GM19193 (cell line): ENCODE data around the gene LRIG1.

Source experiments
- POLR2A ChIP-seq: IDR thresholded peaks from 4 replicates; pipeline ENCODE4 v1.6.1; 2011; ENCODE audit not compliant: insufficient read depth, insufficient read length; ENCODE audit errors: extremely low read depth

The LRIG1 gene

GRCh38 chr3:66433522-66433782 is 67.4 kb downstream of the LRIG1 start:
- TF ChIP-seq POLR2A = no peak

- no peak for TF ChIP-seq POLR2A
These were observed 67.9 kb downstream of the LRIG1 start for GRCh38 chr3:66432767-66433521.

DNA sequence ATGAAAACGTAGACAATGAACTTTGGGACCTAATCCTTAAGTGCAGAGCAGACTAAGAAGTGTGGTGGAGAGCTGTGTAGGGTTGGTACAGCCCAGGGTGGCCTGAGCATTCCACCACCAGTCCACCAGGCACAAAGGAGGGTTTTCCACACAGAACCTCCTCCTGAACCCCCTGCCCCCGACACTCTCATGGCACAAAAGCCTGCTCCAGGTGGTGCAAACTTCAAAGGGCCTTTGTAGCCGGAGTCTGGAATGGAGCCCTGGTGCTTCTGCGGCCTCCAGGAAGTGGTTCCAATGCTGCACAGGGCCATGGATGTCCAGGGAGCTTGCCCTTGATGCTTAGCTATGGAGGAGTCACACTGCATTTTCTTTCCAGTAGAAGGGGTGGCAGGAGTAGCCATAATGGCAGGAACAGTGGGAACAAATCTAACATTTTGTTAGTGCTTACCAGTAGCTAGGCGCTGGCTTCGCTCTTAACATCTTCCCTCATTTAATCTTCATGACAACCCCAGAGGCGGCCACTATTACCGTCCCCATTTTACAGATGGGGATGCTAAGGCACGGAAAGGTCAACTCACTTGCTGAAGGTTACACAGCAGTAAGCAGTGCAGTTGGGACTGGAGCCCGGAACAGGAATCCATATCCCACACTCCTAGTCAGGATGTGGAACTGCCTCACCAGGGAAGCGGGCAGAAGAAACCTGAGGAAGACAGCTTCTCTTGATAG is 68.6 kb downstream of the LRIG1 start:
- TF ChIP-seq POLR2A = no peak

GRCh38 chr3:66431494-66431893 is 69.3 kb downstream of the LRIG1 start:
- no peak for TF ChIP-seq POLR2A

GRCh38 chr3:66430876-66431275 is 69.9 kb downstream of the LRIG1 start:
- TF ChIP-seq POLR2A = no peak

DNA sequence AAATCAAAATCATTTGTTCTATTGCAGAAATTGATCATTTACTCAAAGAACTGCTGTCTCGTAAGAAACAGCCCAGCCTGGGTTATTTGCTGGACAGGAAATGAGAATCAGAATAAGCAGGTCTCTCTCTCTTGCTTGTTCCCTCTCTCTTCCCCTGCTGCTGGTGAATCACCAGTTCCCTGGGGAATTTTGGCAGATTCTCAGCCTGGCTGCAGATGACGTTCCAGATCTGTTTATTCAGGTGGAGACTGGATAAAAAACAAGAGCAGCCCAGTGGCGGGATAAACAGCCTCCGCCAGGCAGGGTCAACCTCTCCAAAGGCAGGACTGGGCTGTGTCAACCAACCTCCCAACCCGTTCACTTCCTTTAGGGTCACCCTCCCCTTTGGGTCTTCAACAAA is 72.1 kb downstream of the LRIG1 start:
- no peak for TF ChIP-seq POLR2A

DNA sequence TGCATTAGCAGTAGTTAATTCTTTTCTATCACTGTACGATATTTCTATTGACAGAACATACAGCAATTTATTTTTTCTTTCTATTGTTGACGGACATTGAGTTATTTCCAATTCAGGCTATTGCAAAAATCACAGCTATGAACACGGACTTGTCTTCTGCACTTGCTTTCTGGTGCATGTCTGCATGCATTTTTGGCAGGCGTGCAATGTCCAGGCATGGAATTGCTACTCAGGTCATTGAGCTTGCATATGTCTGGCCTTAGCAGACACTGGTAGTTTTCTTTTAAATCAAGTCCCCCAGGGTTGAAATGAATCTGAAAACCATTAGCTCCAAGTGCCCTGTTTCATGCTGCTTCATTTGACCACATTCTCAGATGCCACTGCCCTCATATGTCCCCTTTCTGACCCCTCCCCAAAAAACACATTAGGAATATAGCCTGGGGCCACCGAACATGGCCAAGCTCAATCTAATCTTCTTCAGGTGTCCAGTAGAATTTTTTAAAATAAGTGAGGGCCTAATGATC is 72.8 kb downstream of the LRIG1 start:
- no peak for TF ChIP-seq POLR2A

DNA sequence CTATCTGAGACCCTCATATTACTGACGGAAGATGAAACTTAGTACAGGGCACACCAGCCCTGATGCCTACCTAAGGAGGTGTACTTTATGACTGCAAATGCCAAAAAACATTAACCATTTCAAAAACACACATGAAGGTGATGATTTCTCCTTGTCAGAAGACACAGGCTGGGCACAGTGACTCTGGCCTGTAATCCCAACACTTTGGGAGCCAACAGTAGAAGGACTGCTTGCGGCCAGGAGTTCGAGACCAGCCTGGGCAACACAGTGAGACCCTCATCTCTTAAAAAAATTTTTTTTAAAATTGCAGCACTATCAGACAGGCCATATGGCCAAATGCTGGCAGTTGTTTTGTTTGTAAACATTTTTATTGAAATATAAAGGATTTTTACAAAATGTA is 73.5 kb downstream of the LRIG1 start:
- TF ChIP-seq POLR2A = no peak

- no peak for TF ChIP-seq POLR2A
These were observed 74.7 kb downstream of the LRIG1 start for GRCh38 chr3:66426135-66426534.

DNA sequence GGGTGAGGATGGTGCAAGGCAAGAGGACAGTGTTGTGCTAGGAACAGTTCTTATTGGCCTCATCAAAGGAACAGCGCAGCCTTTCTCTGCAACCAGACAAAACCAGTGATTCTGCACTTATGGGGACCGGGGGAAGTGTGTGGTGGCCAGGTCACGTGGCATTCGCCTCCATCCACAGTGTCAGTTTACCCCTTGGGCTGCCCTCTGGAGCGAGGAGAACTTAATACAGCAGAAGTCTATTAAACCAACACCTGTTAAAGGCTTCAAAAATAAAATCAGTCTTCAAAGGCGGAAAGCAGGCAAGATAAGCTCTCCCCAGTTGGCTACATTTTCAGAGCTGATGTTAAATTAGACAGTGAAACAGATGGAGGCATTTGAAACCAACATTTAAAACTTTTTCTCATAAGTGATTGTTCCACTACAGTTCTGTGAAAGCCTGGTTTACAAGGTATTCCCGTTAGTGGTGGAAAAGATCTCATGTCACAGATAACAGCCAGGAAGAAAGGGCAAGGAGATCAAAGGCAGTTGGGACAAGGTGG is 75.2 kb downstream of the LRIG1 start:
- no peak for TF ChIP-seq POLR2A

DNA sequence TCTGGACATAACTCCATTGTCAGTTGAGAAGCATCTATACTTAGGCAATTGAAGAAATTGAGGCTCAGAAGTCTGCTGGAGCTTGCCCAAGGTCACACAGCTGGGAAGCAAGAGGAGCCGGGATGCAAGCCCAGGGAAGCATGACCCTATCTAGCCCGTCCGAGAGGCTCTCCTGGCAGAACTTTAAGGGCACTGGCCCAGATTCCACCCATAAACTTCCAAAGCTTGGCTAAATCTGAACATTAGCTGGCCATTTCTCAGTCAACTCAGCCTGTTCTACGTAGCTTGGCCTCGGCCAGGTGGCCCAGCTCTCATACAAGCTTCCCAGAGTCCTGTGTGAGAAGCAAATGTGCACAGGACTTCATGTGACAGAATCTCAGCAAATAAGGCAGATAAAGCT is 75.8 kb downstream of the LRIG1 start:
- TF ChIP-seq POLR2A = no peak

DNA sequence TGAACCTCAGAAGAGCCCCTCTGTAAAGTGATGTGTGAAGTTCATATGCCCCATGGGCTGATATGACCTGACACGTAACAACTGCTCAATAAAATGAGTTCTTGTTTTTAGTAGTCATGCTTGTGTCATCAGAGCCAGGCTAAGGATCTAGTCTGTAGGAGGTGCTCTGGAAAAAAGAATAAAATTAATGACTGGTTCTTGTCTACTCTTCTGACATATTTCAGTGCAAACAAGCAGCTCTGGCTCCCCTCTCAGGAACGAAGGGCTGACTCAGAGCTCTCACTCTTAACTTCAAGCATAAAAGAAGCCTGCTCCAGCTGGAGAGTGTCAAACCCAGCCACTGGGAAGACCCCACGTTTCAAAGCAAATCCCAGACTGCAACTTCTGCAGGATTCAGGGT is 77.0 kb downstream of the LRIG1 start:
- TF ChIP-seq POLR2A = no peak

GRCh38 chr3:66419036-66419435 is 81.8 kb downstream of the LRIG1 start:
- TF ChIP-seq POLR2A = no peak

GRCh38 chr3:66418475-66418931 is 82.3 kb downstream of the LRIG1 start:
- no peak for TF ChIP-seq POLR2A

DNA sequence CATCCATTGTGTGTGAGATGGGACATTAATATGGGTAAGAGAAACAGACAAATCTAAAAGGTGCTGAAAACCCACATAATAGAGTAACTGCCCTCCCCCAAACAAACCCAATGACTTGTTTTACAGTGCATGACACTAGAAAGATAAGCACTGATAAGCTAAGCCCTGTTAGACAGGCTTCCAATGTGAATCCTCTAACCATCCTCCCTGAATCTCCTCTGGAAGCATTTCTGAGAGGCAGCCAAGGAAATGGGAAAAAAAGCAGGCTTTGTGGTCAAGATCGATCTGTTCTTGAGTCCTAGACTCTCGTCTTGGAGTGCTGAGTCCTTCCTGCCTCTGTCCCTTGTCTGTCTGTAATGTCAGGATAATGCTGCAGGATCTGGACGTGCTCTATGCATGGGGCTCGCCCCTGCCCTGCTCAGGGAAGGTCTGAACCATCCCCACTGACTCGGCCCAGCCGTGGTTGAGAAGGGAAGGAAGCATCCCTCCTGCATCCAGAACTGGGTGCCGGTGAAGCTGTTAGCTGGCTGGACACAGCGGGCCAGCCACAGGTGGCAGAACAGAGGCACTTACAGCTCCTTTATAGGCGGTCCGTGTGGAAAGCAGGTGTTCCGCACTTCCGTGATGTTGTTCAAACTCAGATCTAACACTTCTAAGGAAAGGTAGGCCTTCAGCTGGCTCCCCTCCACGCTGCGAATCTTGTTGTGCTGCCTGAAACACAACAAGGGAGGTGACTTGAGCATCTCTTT is 84.1 kb downstream of the LRIG1 start:
- TF ChIP-seq POLR2A = no peak
